NCI-H510A treated with DMSO at 0.1 percent for 48 hours (cell line): ENCODE measurements around the gene SLC16A7.
"Not testable (repeated sequence)": the region's sequence is repeated elsewhere in the genome, so short reads cannot be mapped to it uniquely, and the experiment has no call there.

Source experiments
- DNase-seq: peaks from one replicate; lab custom pipeline; 2025; lab: John Stamatoyannopoulos, UW

Gene SLC16A7

GRCh38 chr12:59736359-59736758 is 140.5 kb downstream of the SLC16A7 start:
- no peak for DNase-seq

GRCh38 chr12:59736786-59737185 is 141.0 kb downstream of the SLC16A7 start:
- DNase-seq, result no peak

GRCh38 chr12:59737725-59738463 is 142.1 kb downstream of the SLC16A7 start:
- no peak for DNase-seq

- DNase-seq, result no peak
Observed at GRCh38 chr12:59742841-59743240, 147.0 kb downstream of the SLC16A7 start.

GRCh38 chr12:59744564-59744963 is 148.7 kb downstream of the SLC16A7 start:
- no peak for DNase-seq

- DNase-seq, result not testable (repeated sequence)
Observed at GRCh38 chr12:59751091-59751490, 155.3 kb downstream of the SLC16A7 start.

- no peak for DNase-seq
Observed at GRCh38 chr12:59761542-59761941, 165.7 kb downstream of the SLC16A7 start.

- DNase-seq, result no peak
Observed at GRCh38 chr12:59763835-59764234, 168.0 kb downstream of the SLC16A7 start.

- no peak for DNase-seq
Observed at GRCh38 chr12:59768031-59768430, 172.2 kb downstream of the SLC16A7 start.

GRCh38 chr12:59780605-59781135 is 184.8 kb downstream of the SLC16A7 start:
- no peak for DNase-seq

- DNase-seq, result no peak
Observed at GRCh38 chr12:59787610-59788009, 191.8 kb downstream of the SLC16A7 start.

- DNase-seq, result no peak
Observed at GRCh38 chr12:59792647-59793046, 196.8 kb downstream of the SLC16A7 start.

- DNase-seq, result no peak
Observed at GRCh38 chr12:59803735-59804134, 207.9 kb downstream of the SLC16A7 start.

GRCh38 chr12:59808317-59808910 is 212.6 kb downstream of the SLC16A7 start:
- no peak for DNase-seq

GRCh38 chr12:59811991-59812390 is 216.2 kb downstream of the SLC16A7 start:
- DNase-seq, result no peak

- no peak for DNase-seq
Observed at GRCh38 chr12:59812716-59813115, 216.9 kb downstream of the SLC16A7 start.

- DNase-seq, result no peak
Observed at GRCh38 chr12:59820594-59821011, 224.8 kb downstream of the SLC16A7 start.

GRCh38 chr12:59823567-59823966 is 227.7 kb downstream of the SLC16A7 start:
- DNase-seq, result no peak

- no peak for DNase-seq
Observed at GRCh38 chr12:59827767-59828166, 231.9 kb downstream of the SLC16A7 start.

GRCh38 chr12:59828521-59828920 is 232.7 kb downstream of the SLC16A7 start:
- DNase-seq, result no peak

- no peak for DNase-seq
Observed at GRCh38 chr12:59833408-59833807, 237.6 kb downstream of the SLC16A7 start.

GRCh38 chr12:59834659-59835474 is 239.0 kb downstream of the SLC16A7 start:
- DNase-seq, result no peak
